Activated T-helper 1 cell treated with Interleukin-2 at 50 U/mL for 16 hours (primary cell): ENCODE results near the gene C10orf105.

ENCODE experiments used
- DNase-seq: peaks from one replicate; pipeline ENCODE4 v3.0.0-alpha.2; 2020; ENCODE audit warnings: low read depth

C10orf105 gene

DNA sequence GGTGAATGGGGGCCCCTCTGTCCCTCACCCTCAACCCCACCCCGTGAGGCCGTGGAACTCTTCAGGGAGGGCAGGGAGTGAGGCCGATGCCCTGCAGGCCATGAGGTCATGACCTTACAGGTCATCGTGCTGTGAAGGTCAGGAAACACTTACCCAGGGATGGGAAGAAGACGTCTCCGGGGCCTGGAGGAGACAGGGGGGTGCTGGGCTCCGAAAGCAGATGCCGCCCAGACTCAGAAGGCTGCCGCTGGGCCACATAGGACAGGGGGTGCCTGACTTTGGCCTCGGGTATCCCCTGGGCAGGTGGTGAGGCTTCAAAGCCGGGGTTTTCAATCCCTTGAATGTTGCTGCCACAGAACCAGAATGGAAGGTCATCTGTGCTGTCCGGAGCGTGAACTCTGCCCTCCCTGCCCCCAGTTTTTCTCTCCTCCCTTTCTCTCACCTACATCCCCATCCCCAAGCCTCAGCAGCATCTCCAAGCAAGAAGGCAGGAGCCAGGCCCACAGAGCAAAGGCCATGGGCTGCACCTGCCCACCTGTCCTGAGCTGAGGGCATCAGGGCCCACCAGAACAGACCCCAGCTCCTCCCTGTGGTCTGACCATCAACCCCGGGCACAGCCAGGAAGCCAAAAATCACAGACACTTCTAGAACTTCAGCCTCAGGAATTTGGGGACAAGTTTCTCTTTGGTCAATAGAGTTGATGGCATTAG is 32.1 kb upstream of the C10orf105 start:
- no peak for DNase-seq

DNA sequence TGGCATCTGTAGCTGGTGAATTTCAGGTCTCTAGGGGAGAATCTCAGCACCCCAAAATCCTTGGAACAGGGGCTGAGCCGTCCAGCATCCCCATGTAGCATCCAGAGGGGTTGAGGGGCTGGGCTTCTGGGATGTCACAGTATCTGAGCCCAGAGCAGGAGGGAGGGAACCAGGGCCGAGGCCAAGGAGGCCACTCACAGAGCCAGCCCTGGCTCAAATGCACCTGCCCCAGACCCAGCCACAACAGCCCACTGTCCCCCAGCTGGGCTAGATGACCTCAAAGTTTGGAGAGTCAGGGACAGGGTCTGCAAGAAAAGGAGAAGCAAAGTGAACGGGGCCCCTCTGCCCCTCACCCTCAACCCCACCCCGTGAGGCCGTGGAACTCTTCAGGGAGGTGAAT is 31.4 kb upstream of the C10orf105 start:
- no peak for DNase-seq

DNA sequence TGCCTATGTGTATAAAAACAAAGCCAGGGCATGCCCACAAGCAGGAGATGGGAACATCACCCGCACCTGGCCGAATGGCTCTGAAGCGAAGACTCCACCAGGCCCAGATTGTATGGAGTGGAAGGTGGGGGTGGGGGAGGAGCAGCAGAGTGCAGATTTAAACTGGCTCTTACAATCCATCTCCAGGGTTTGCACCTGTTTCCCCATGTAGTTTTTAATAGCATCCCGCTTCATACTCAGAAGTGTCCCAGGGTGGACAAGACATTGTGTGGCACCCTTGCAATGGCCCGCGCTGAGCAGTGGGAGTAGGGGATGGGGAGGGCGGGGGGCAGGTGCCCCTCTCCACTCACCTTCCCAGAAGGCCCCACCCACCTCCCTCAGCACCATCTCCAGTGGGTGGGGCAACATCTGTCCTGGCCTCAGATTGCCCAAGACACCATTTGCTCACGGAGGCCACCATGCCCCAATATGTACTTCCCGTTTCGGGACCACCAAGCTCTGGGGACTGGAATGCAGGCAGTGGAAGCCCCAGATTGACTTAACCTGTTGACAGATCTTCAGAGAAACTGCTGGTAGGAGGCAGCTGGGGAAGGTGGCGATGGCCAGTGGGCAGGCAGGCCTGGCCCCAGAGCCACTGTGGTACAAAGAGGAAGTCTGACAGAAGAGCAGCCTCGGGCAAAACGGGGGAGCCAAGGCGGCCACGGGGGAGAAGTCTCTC is 30.7 kb upstream of the C10orf105 start:
- DNase-seq = no peak

DNA sequence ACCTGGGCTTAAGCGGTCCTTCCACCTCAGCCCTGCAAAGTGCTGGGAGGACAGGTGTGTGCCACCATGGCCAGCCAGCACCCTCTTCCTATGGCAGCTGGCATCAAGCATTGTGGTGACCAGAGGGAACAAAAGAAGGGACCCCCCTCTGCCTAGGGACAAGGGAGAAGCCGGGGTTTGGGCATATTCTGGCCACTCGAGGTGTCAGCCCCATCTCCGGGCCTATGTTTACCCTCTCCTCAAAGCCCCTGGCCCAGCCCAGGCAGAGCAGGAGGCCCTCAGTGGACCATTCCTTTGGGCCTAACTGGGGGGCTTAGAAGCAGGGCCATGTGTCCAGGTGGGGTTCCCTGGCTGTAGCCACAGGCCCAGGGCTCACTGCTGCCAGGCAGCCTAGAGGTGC is 29.8 kb upstream of the C10orf105 start:
- DNase-seq = no peak

DNA sequence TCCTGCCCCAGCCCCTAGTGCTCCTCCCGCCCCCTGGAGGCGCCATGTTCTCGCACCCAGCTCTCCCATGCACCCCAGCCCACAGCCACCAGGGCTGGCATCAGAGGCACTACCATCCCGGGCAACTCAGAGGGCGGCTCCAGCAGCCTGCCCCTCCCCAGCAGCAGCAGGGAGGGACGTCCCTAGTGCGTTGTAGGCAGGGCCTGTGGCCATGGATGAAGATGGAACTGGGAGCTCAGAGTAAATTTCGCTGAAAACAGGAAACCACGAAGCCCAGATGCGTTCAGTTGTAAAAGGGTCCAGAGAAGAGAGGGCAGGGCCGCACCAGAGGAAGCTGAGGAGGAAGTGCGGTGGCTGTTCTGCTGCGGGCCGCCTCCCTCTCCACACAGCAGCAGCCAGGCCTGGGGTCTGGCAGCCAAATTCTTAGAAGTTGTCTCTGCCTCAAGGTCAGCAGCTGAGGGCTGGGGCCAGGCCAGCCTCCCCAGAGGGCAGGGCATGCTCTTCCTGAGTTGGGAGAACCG is 29.2 kb upstream of the C10orf105 start:
- DNase-seq = peak; percentile 74

DNA sequence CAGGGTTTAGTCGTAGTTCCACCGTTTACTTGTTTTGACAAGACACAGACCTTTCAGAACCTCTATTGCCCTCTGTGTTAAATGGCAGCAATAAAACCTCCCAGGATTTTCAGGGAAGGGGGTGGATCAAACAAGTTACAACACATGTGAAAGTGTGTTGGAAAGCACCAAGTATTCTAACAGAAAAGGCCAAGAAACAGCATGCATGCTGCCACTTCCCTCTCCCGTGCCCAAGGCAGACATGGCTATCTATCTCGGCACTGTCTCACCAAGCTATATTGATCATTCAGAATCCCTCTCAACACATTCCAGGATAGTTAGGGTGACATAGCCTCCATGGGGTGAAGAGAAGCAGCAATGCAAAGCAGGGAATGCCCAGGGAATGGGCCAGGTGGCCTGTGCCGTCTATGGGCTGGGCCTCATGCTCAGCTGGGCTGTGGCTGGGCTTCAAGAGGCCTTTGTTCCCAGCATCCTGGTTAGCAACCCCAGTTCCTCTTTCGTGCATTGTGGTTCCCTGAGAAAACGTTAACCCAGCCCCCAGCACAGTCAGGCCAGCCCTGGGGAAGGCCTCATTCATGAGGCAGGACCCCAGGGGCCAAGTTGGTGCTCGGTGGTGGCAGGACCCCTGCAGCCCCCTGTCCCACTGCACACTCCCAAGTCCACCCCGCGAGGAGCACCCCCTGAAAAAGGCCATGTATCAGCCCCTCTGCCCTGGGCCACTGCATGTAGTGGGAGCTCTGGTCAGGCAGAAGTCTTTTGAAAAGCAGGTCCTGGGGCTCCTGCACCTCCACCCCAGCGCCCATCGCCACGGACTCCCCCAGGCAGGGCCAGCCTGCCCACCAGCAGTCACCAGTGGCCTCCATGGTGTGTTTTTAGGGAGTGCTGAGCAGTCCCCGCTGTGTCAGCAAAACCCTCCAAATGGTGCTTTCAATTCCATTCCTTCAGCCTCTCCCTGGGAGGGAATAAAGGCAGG is 28.3 kb upstream of the C10orf105 start:
- no peak for DNase-seq

DNA sequence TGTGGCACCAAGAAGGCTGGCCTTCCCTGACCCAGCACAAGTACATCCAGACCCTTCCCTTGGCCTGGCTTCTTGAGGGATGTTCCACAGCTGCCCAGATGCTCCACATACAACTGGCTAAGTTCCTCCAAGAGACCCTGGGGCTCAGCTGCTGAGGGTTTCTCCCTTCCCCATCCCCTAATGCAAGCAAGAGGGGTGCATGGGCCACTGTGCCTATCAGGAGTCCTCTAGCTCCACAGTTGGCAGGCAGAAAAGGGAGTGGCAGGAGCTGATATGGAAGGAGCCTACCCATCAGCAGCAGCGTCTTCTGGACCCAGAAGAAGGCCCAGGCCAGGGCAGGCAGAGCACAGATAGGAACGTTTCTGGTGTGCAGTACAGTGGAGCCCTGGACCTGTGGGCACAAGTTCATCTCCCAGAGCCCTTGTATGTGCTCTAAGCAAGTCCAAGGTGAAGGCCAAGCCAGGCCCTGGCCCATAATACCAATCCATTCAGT is 27.5 kb upstream of the C10orf105 start:
- no peak for DNase-seq

DNA sequence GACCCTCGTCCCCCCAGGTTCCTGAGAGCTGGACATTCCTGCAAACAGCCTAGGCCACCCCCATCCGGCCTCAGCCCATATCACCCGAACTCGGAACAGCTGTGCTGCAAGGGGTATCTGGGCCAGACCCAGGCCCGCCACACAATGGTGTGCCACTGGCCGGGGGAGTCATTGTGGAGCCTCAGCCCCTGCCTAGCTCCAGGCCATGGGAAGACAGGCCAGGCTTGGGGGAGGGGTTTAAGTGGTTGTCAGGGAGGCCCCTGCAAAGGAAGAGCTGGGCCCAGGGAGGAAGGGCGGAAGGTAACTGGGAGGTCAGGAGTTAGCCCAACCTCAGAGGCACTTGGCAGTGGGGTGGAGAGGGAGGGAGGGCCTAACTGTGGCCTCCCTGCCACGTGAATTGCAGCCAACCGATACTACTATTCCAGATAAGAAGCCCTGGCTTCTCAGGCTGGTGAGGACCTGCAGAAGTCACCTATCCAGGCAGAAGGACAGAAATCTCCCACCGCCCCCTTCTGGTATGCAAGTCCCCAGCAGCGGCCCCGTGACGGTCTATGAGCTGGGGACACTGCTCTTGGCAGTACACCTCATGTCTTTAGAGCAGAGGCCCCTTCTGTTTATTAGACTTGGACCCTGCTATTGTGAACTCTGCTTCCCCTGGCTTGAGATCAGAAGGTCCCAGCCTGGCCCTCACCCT is 26.9 kb upstream of the C10orf105 start:
- no peak for DNase-seq

DNA sequence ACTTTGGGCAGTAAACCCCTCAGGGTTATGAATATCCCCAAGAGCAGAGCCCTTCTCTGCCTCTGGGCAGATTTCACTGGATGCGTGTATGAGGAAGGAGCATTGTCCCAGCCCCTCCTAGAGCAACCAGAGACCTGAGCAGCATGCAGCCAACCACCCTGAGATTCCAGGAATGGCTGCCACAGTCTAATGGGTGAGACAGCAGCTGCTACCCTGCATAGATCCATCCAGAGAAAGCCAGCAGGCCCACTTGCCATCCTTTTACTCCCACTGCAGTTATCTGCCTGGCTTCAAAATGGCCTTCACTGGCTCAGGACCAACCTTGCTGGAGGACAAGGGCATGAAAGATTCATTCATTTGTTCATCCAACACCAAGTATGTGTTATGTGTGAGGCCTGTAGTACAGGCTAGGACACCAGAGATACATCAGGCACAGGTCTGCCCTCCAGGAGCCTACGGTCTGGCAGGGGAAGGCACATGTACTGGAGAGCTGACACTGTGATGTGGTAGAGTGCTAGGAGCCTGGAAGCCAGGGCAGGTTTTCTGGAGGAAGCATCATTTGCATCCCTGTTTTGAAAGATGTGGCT is 26.2 kb upstream of the C10orf105 start:
- no peak for DNase-seq

DNA sequence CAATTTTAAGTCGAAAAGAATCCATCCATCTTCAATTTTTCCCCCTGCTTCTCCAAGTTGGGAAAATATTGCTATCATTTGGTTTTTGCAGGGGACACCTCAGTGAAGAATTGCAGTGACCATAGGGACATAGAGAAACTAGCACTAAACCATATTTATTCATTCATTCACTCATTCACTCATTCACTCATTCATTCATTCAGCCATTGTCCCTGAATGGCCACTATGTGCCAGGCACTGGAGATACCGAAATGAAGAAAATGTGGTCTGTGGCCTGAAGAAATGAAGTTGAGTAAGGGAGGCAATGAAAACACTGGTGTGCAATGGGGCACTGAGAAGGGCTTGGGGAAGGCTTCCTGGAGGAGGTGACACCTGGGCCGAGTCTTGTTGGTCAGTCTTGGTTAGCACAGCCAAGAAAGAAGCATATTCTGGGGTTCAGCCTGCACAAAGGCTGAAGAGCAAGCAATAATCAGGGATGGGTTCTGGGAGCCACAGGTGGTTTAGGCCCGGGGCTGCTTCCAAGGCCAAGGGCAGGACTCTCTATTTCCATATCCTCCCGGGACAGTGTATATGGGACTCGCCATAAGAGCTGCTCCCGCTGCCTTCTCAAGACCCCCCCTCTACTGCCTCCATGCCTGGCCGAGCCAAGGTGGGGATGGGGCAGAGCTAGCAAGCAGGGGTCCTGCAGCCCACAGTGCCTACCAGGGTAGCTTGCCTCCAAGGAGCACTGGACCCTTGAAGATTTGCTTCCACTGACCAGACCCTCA is 25.5 kb upstream of the C10orf105 start:
- no peak for DNase-seq

DNA sequence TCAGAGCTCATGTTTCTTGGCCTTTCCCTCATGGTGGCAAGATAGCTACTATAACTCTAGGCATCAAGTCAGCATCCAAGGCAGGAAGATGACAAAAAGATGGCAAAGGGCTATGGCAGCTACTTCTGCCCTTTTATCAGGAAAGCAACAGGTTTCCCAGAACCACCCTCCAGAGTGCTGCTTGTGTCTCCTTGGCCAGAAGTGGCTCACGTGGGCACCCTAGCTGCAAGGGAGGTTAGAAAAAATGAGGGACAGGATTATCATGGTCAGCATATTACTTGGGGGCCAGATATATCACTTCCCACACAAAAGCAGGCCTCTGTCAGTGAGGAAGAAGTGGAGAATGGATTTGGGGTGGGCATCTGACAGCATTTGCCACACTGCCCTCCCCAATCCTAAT is 24.3 kb upstream of the C10orf105 start:
- no peak for DNase-seq

DNA sequence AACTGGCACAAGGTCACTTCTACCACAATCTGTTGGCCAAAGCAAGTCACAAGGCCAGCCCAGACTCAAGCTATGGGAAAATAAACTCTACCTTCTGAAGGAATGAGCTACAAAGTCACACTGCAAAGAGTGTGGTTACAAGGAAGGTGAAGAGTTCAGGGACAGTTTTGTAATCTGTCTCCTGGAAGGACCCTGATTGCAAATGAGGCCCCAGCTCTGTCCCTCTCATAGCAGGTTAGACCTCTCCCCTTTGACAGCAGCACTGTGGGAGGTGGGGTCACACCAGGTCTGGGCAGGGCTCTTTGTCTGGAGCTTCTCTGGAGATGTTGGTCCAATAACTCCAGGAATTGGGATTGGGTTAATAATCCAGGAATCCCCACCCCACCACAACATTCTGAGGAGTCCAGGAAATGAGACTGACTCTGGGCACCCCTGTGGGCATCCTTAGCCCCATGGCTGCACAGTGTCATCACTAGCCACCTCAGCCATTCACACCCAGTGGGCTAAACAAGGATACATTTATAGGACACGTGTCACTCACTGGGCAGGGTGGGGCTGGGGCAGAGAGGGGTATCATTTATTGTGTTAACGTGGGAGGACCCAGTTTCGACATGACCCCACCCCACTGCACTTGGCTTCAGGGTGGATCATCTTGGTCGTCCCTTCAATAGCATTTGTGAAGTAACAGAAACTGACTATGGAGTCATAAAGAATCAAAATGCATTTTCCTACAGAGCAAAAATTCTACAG is 23.7 kb upstream of the C10orf105 start:
- DNase-seq = no peak

DNA sequence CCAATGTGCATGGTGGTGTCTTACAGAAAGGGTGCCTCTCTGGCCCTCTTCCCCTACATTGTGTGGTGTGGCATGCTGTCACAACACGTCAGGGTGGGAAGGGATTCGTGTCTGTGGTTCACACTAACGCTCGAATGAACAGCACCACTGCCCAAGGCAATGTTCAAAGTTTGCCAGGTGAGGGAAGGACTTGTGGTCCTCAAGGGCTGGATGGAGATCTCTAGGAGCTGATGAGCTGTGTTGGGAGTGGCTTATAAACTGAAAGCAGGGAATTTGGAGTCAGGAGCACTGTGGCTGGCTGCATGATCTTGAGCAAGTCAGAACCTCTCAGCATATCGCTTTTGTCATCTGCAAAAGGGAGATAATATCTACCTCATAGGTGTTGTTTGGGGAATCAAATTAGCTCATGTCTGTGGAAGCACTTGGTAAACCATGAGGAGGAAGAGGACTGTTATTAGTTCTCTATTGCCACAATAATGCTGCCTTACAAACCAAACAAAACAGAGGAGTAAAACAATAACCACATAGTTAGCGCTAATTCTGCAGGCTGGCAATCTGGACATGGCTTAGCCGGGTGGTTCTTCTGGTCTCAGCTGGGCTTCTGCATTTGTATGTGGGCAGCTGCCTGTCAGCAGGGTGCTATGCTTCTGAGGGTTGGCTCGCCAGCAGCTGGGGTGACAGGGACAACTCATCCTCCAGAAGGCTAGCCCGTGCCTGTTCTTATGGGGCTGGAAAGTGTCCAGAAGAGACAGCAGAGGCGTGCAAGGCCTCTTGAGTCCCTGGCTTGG is 22.9 kb upstream of the C10orf105 start:
- no peak for DNase-seq

DNA sequence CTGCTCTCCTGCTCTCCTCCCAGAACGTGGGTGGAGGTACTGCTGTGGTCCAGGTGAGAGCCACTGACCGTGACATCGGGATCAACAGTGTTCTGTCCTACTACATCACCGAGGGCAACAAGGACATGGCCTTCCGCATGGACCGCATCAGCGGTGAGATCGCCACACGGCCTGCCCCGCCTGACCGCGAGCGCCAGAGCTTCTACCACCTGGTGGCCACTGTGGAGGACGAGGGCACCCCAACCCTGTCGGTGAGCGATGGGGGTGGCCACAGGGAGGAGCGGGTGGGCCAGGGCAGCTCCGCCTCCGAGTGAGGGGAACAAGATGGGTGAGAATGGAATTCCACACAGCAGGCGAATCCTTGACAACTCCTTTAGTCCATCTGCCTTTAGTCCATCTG is 22.1 kb upstream of the C10orf105 start:
- no peak for DNase-seq

DNA sequence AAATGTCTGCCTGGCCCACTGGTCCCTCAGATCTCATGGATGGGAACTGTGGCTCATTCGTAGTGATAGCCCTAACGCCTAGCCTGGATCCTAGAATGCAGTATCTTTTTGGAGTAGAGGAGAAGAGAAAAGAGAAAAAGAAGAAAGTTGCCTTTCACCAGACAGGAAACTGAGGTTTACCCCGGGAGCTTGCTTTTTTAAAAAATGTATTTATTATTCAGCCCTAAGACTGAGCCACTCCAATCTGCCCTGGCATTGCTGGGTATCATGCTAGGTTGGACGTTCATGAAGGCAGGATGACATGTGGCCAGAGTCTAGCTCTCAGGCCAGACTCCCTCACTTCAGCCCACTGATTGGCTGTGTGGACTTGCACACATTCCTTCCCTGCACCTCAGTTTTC is 21.5 kb upstream of the C10orf105 start:
- DNase-seq = no peak

DNA sequence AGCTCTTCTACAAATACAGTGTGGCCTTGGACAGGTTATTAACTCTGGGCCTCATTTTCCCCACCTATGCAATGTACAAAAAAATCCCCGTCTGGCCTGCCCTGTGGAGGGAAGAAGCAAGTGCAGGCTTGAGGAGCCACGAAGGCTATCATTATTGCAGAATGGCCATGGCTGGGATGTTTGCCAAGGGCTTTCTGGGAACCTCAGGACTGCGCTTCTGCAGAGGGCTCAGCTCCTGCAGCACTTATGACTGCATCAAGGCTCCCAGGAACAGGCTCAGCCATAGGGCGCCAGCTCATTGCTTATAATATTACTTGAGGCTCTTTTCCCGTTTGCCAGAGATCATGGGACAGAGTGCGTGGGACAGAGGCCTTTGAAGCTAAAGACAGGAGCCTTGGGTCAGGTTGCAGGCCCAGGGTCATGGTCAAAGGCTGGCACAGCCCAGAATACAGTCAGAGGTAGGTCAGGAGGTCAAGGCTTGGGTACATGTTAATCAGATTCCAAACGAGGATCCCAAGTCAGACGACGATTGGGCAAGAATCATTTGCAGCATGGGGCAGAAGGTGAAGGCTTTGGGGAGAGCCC is 20.6 kb upstream of the C10orf105 start:
- DNase-seq = no peak

DNA sequence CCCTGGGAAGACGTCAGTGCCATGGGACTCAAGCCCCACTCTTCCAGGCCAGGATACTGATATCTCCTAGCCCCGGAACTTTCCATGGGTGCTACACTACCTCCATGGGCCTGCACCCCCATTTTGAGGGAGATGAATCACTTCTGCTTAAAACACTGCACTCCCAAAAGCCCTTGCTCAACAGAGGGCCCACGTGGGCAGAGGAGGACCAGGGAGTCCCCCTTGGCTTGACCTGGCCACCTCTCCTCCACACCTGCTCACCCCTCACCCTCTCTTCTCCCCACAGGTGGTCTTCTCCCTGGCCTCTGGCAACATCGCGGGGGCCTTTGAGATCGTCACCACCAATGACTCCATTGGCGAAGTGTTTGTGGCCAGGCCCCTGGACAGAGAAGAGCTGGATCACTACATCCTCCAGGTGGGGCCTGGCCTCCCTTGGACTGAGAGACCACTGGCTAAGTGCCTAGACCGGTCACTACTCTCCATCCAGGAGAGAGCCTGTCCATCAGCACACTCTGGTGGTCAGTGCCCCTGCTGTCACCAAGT is 19.9 kb upstream of the C10orf105 start:
- no peak for DNase-seq

DNA sequence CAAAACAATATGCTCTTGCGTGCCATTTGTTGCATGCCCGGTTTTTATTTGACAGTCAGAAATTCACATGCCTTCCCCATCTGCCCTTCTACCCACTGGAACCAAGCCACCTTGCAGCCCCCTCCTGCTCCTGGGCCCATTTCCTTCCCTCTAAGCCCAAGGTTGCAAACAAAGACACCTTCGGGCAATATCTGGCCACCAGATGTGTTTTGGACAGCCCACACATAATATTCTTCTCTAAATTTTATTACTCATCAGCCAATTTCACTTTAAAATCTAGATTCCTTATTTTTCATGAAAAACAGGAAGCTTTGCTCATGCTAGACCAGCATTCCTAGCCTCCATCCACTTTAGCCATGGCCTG is 18.2 kb upstream of the C10orf105 start:
- no peak for DNase-seq
